ENCODE data around the gene TPM1.
"Not testable (repeated sequence)": the region's sequence is repeated elsewhere in the genome, so short reads cannot be mapped to it uniquely, and the experiment has no call there.

The TPM1 gene

DNA sequence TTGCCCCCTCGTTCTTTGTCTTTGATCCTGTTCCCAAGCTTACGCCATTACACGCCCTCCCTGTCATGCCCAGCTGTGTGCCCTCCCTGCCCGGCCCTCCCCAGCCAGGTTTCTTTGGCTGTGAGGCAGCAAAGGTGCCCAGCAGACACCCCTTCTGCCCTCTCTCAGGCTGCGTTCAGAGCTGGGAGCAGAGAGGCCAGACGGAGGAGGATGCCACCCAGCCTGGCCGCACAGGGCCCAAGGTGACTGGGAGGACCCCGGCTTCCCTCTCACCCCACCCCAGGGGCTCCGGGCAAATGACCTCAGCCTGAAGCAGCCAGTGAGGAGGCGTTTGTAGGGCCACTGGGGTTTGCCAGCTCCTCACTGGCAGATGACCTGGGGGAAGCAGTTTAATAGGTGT, 48.3 kb downstream of the TPM1 start:
- H3K9ac ChIP-seq (ENCODE audit: low read depth, low read length): no peak overlapping the region
- no peaks in the 10 kb centered on the region for H3K9me3 ChIP-seq (ENCODE audit: insufficient read depth, low read depth, low read length)
- 92% methylated on average over 10 of the region's 10 CpGs for WGBS
- H3K36me3 ChIP-seq (ENCODE audit: insufficient read depth, low read length): no peaks in the 10 kb centered on the region
- no peak overlapping the region for H3K4me3 ChIP-seq (ENCODE audit: low read length)
- peaks cover 37% of the 10 kb centered on the region for H3K4me1 ChIP-seq (ENCODE audit: insufficient read depth, low read length)
- no peak overlapping the region for H3K27ac ChIP-seq (ENCODE audit: low read depth, low read length)
- H3K27me3 ChIP-seq (ENCODE audit: insufficient read depth, low read length): no peaks in the 10 kb centered on the region

DNA sequence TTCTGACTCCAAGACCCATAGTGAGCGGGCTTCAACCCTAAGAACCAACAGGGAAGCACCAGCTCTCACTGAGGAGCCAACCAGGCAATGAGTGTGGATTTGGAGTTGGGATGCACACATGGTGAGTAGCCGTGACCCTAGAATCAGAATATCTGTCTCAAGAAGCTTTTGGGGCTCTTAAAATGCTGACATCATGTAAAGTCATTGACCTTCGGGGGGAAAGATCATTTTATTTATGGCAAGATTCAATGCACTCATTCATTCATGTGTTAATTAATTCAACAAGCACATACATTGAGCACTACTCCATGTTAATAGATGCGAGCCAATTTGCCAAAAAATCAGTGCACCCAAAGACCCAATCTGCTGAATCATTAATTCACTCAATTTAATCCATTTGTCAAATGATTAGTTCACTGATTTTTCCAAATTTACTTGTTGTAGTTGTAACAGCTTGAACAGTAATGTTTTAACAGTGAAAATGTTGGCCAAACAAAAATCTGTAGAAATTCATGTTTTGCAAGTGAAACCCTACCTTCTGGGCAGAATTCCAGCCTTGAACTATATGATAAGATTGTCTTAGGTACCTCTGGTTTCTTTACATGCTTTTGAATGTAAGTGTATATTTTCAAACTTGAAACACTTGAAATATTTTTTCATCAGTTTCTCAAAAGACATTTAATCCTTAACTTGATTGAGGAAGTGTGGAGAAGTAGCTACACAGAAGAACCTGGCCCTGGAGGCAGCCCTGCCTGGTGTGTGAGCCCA, 49.3 kb downstream of the TPM1 start:
- 71% methylated on average over 4 of the region's 4 CpGs for WGBS
- peaks cover 29% of the 10 kb centered on the region for H3K4me1 ChIP-seq (ENCODE audit: insufficient read depth, low read length)
- H3K9me3 ChIP-seq (ENCODE audit: insufficient read depth, low read depth, low read length): no peaks in the 10 kb centered on the region
- no peaks in the 10 kb centered on the region for H3K36me3 ChIP-seq (ENCODE audit: insufficient read depth, low read length)
- H3K9ac ChIP-seq (ENCODE audit: low read depth, low read length): no peak overlapping the region
- H3K4me3 ChIP-seq (ENCODE audit: low read length): no peak overlapping the region
- no peaks in the 10 kb centered on the region for H3K27me3 ChIP-seq (ENCODE audit: insufficient read depth, low read length)
- no peak overlapping the region for H3K27ac ChIP-seq (ENCODE audit: low read depth, low read length)

GRCh38 chr15:63093486-63094205, 51.1 kb downstream of the TPM1 start:
- Histone ChIP-seq H3K9ac (ENCODE audit: low read depth, low read length) (no peak overlapping the region), H3K9me3 (ENCODE audit: insufficient read depth, low read depth, low read length) (no peaks in the 10 kb centered on the region), H3K27me3 (ENCODE audit: insufficient read depth, low read length) (no peaks in the 10 kb centered on the region), H3K27ac (ENCODE audit: low read depth, low read length) (no peak overlapping the region), H3K4me3 (ENCODE audit: low read length) (no peak overlapping the region), H3K4me1 (ENCODE audit: insufficient read depth, low read length) (peaks cover 18% of the 10 kb centered on the region), H3K36me3 (ENCODE audit: insufficient read depth, low read length) (no peaks in the 10 kb centered on the region)
- 29% methylated on average over 6 of the region's 6 CpGs for WGBS

- WGBS: 88% methylated on average over 2 of the region's 2 CpGs
- no peaks in the 10 kb centered on the region for H3K27me3 ChIP-seq (ENCODE audit: insufficient read depth, low read length)
- H3K4me1 ChIP-seq (ENCODE audit: insufficient read depth, low read length): peaks cover 9% of the 10 kb centered on the region; the same call in 1 of the 2 replicates
- H3K4me3 ChIP-seq (ENCODE audit: low read length): no peak overlapping the region
- no peak overlapping the region for H3K27ac ChIP-seq (ENCODE audit: low read depth, low read length)
- H3K9me3 ChIP-seq (ENCODE audit: insufficient read depth, low read depth, low read length): no peaks in the 10 kb centered on the region
- no peaks in the 10 kb centered on the region for H3K36me3 ChIP-seq (ENCODE audit: insufficient read depth, low read length)
- no peak overlapping the region for H3K9ac ChIP-seq (ENCODE audit: low read depth, low read length)
These were observed 52.0 kb downstream of the TPM1 start for GRCh38 chr15:63094495-63094931.

DNA sequence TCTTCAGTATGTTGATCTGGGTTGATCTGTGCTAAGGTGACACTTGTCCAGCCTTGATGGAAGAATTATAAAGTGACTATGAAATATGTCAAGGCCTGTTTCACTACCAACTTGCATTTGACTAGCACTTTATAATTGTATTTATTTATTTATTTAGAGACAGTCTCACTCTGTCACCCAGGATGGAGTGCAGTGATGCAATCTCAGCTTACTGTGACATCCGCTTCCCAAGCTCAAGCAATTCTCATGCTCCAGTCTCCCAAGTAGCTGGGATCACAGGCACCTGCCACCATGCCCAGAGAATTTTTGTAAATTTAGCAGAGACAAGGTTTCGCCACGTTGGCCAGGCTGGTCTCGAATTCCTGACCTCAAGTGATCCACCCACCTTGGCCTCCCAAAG, 53.6 kb downstream of the TPM1 start:
- H3K9ac ChIP-seq (ENCODE audit: low read depth, low read length): no peak overlapping the region
- no peaks in the 10 kb centered on the region for H3K36me3 ChIP-seq (ENCODE audit: insufficient read depth, low read length)
- H3K9me3 ChIP-seq (ENCODE audit: insufficient read depth, low read depth, low read length): no peaks in the 10 kb centered on the region; the same call in 1 of the 2 replicates
- no peaks in the 10 kb centered on the region for H3K27me3 ChIP-seq (ENCODE audit: insufficient read depth, low read length)
- no peaks in the 10 kb centered on the region for H3K4me1 ChIP-seq (ENCODE audit: insufficient read depth, low read length)
- WGBS: 93% methylated on average over 4 of the region's 4 CpGs
- H3K4me3 ChIP-seq (ENCODE audit: low read length): no peak overlapping the region
- no peak overlapping the region for H3K27ac ChIP-seq (ENCODE audit: low read depth, low read length)

DNA sequence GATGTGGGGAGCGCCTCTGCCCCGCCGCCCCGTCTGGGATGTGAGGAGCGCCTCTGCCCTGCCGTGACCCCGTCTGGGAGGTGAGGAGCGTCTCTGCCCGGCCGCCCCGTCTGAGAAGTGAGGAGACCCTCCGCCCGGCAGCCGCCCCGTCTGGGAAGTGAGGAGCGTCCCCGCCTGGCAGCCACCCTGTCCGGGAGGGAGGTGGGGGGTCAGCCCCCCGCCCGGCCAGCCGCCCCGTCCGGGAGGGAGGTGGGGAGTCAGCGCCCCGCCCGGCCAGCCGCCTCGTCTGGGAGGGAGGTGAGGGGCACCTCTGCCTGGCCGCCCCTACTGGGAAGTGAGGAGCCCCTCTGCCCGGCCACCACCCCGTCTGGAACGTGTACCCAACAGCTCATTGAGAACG, 56.4 kb downstream of the TPM1 start:
- not testable (repeated sequence) for H3K9ac ChIP-seq (ENCODE audit: low read depth, low read length); H3K27me3 ChIP-seq (ENCODE audit: insufficient read depth, low read length); H3K4me3 ChIP-seq (ENCODE audit: low read length); H3K36me3 ChIP-seq (ENCODE audit: insufficient read depth, low read length); H3K27ac ChIP-seq (ENCODE audit: low read depth, low read length); H3K9me3 ChIP-seq (ENCODE audit: insufficient read depth, low read depth, low read length); H3K4me1 ChIP-seq (ENCODE audit: insufficient read depth, low read length)
- 93% methylated on average over 30 of the region's 33 CpGs for WGBS

- not testable (repeated sequence) for H3K4me3 ChIP-seq (ENCODE audit: low read length); H3K9ac ChIP-seq (ENCODE audit: low read depth, low read length); H3K27me3 ChIP-seq (ENCODE audit: insufficient read depth, low read length); H3K4me1 ChIP-seq (ENCODE audit: insufficient read depth, low read length); H3K27ac ChIP-seq (ENCODE audit: low read depth, low read length); H3K9me3 ChIP-seq (ENCODE audit: insufficient read depth, low read depth, low read length); H3K36me3 ChIP-seq (ENCODE audit: insufficient read depth, low read length)
- 100% methylated on average over 1 of the region's 5 CpGs for WGBS
These were observed 57.0 kb downstream of the TPM1 start for GRCh38 chr15:63099581-63099980.

DNA sequence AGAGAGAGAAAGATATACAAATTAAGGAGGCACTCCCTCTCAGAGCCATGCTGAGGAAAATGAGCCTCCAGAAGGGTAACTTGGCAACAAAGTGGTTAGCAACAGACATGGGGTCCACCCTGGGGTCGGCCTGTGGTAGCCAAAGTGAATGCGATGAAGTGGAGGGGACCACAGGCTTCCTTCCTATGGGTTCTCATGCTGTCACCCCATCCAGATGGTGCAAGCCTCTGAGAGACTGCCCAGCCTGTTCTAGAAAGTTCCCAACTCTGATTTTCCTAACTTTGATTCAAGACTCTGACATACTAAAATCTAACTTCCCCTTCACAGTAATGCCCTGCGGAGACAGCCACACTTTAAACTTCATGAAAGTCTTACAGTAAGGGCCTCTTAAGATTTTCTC, 60.9 kb downstream of the TPM1 start:
- Histone ChIP-seq H3K27ac (ENCODE audit: low read depth, low read length) (no peak overlapping the region), H3K4me3 (ENCODE audit: low read length) (no peak overlapping the region), H3K36me3 (ENCODE audit: insufficient read depth, low read length) (no peaks in the 10 kb centered on the region), H3K9ac (ENCODE audit: low read depth, low read length) (no peak overlapping the region), H3K9me3 (ENCODE audit: insufficient read depth, low read depth, low read length) (no peaks in the 10 kb centered on the region; the same call in 1 of the 2 replicates), H3K27me3 (ENCODE audit: insufficient read depth, low read length) (no peaks in the 10 kb centered on the region), H3K4me1 (ENCODE audit: insufficient read depth, low read length) (no peaks in the 10 kb centered on the region)
- 94% methylated on average over 3 of the region's 3 CpGs for WGBS

- WGBS: 82% methylated on average over 7 of the region's 7 CpGs
- Histone ChIP-seq H3K4me3 (ENCODE audit: low read length) (no peak overlapping the region), H3K27me3 (ENCODE audit: insufficient read depth, low read length) (no peaks in the 10 kb centered on the region), H3K4me1 (ENCODE audit: insufficient read depth, low read length) (no peaks in the 10 kb centered on the region), H3K36me3 (ENCODE audit: insufficient read depth, low read length) (no peaks in the 10 kb centered on the region), H3K9me3 (ENCODE audit: insufficient read depth, low read depth, low read length) (no peaks in the 10 kb centered on the region; the same call in 1 of the 2 replicates), H3K9ac (ENCODE audit: low read depth, low read length) (no peak overlapping the region), H3K27ac (ENCODE audit: low read depth, low read length) (no peak overlapping the region)
These were observed 62.2 kb downstream of the TPM1 start for GRCh38 chr15:63104727-63105126.

DNA sequence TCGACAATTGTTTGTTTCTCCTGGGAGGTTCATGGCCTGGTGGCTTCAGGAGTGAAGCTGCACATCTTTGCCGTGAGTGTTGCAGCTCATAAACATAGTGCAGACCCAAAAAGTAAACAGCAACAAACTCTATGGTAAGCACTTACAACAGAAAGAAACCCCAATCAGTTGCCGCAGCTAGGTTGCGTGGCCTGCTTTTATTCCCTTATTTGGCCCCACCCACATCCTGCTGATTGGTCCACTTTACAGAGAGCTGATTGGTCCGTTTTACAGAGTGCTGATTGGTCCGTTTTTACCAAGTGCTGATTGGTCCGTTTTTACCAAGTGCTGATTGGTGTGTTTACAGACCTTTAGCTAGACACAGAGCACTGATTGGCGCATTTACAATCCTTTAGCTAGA, 62.8 kb downstream of the TPM1 start:
- not testable (repeated sequence) for H3K9me3 ChIP-seq (ENCODE audit: insufficient read depth, low read depth, low read length); H3K27me3 ChIP-seq (ENCODE audit: insufficient read depth, low read length); H3K9ac ChIP-seq (ENCODE audit: low read depth, low read length); H3K4me1 ChIP-seq (ENCODE audit: insufficient read depth, low read length); H3K4me3 ChIP-seq (ENCODE audit: low read length); H3K36me3 ChIP-seq (ENCODE audit: insufficient read depth, low read length); H3K27ac ChIP-seq (ENCODE audit: low read depth, low read length)
- 82% methylated on average over 8 of the region's 8 CpGs for WGBS

GRCh38 chr15:63107895-63108546, 65.5 kb downstream of the TPM1 start:
- Histone ChIP-seq H3K4me1 (ENCODE audit: insufficient read depth, low read length) (no peaks in the 10 kb centered on the region), H3K9ac (ENCODE audit: low read depth, low read length) (no peak overlapping the region), H3K36me3 (ENCODE audit: insufficient read depth, low read length) (no peaks in the 10 kb centered on the region), H3K27me3 (ENCODE audit: insufficient read depth, low read length) (no peaks in the 10 kb centered on the region), H3K27ac (ENCODE audit: low read depth, low read length) (no peak overlapping the region), H3K4me3 (ENCODE audit: low read length) (no peak overlapping the region), H3K9me3 (ENCODE audit: insufficient read depth, low read depth, low read length) (no peaks in the 10 kb centered on the region)
- 88% methylated on average over 9 of the region's 9 CpGs for WGBS

Measured in HUES64 (cell line).